ENCODE measurements around the gene ASIC4. TPM values are rescaled to one million over a fixed set of nuclear protein-coding genes. Genes with fewer than 3 reads are reported as not detected.

ASIC4 gene
- polyA plus RNA-seq, 1 donor (not counting 4 experiments of a cell fraction or from before 2014, with no cell fraction given) = not detected

DNA sequence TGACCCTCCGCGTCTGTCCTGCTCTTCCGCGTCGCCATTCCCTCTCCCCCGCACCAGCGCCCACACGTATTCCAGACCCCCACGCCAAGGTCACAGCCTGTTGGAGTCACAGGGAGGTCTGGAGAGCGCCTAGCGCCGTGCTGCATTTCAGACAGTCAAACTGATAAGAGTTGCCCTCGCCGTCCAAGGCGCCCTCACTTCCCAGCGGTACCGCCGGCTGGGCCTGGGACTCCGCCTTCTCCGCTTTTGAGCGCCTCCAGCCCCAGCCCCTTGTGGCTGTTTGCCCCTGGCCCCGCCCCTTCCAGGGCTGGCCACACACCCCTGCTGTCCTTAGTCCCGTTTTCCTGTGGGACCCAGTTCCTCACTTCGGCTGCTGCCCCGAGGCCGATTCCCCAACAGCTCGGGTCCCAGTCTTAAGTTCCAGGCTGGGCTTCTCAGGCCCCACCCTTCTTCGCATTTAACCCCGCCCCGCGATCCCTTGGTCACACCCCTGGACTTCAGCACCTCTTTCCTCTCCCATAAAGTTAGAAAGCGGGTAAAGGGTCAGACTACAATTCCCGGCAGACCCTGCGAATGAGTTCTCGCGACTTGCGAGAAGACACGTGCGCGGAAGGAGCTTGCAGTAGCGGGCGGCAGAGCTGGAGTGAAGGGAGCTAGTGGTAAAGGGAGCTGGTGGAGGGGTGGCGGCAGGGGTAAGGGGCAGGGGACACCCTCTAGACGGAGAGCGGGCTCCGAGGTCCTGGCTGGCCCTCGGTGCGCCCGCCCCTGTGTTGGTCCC lies 15.8 kb upstream of the ASIC4 start, which contains the start of gene GMPPA:
TSS of gene GMPPA (plus strand) at position 612 of the 778 bp plus-strand sequence. CDS start 1,085 bp downstream, outside the sequence.
- Histone ChIP-seq H3K9me3 (ENCODE audit: control insufficient read depth, low read depth, low read length) (no peaks in the 10 kb centered on the region), H3K9ac (ENCODE audit: control insufficient read depth, extremely low read depth, insufficient read depth, low read length) (peak within 1 kb of the TSS; percentile 89), H3K36me3 (ENCODE audit: control insufficient read depth in 2 of 2, extremely low read depth in 1 of 2, insufficient read depth in 2 of 2, low read length in 2 of 2) (no peaks in the 10 kb centered on the region), H3K79me2 (ENCODE audit: control insufficient read depth, insufficient read depth, low read length) (peaks cover 7% of the 10 kb centered on the region), H3K4me2 (ENCODE audit: control insufficient read depth, extremely low read depth, insufficient read depth, low read depth, low read length) (peak within 1 kb of the TSS; percentile 98), H3K27ac (ENCODE audit: control insufficient read depth, insufficient read depth, low read length) (peak within 1 kb of the TSS; percentile 79), H3K4me1 (ENCODE audit: control insufficient read depth, extremely low read depth, insufficient read depth, low read length) (peaks cover 15% of the 10 kb centered on the region), H3K9me1 (ENCODE audit: control insufficient read depth, extremely low read depth, insufficient read depth, low read length) (no peaks in the 10 kb centered on the region), H3K4me3 (ENCODE audit: control insufficient read depth in 2 of 3, extremely low read depth in 1 of 3, insufficient read depth in 2 of 3, low read depth in 1 of 3, low read length in 3 of 3) (peak within 1 kb of the TSS; percentile 62 to 83 (median 80)), H3K27me3 (ENCODE audit: control insufficient read depth, extremely low read depth, insufficient read depth, low read length) (peaks cover 49% of the 10 kb centered on the region), H4K20me1 (ENCODE audit: control insufficient read depth, extremely low read depth, insufficient read depth, low read length) (peaks cover 3% of the 10 kb centered on the region), H2AFZ (ENCODE audit: control insufficient read depth, low read length) (peak within 1 kb of the TSS; percentile 85)
- dilution Hi-C loops (cut with MboI; ENCODE audit: extremely low pct_ligation_motif_present, low sequenced_read_pairs) = no loop called here
- TF ChIP-seq EZH2 (IDR thresholded peaks at IDR 0.05; ENCODE audit: low read length) = no peak
- TF ChIP-seq, protein P1, sequence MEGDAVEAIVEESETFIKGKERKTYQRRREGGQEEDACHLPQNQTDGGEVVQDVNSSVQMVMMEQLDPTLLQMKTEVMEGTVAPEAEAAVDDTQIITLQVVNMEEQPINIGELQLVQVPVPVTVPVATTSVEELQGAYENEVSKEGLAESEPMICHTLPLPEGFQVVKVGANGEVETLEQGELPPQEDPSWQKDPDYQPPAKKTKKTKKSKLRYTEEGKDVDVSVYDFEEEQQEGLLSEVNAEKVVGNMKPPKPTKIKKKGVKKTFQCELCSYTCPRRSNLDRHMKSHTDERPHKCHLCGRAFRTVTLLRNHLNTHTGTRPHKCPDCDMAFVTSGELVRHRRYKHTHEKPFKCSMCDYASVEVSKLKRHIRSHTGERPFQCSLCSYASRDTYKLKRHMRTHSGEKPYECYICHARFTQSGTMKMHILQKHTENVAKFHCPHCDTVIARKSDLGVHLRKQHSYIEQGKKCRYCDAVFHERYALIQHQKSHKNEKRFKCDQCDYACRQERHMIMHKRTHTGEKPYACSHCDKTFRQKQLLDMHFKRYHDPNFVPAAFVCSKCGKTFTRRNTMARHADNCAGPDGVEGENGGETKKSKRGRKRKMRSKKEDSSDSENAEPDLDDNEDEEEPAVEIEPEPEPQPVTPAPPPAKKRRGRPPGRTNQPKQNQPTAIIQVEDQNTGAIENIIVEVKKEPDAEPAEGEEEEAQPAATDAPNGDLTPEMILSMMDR (optimal IDR thresholded peaks at IDR 0.05 in 1 of 3, IDR thresholded peaks at IDR 0.05 in 1 of 3, conservative IDR thresholded peaks at IDR 0.05 in 1 of 3; ENCODE audit: extremely low read depth in 1 of 3, insufficient read depth in 2 of 3, low read length in 3 of 3) = no peak
- FAIRE-seq (peak; percentile 81), DNase-seq (ENCODE audit: low read depth, low spot score) (peak; percentile 97)

DNA sequence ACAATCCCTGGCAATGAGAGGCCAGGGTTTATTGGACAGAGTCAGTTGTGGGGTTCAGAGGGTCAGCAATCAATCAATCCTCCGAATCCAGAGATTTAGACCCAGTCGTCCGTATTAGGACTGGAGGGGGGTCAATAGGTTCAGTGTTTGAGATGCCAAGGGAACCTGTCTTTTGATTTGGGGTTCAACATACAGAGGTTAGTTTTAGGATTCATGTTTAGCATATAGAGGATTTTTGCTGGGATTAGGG lies 15.3 kb upstream of the ASIC4 start:
- Histone ChIP-seq H3K79me2 (ENCODE audit: control insufficient read depth, insufficient read depth, low read length) (peaks cover 7% of the 10 kb centered on the region), H2AFZ (ENCODE audit: control insufficient read depth, low read length) (peak overlapping the region; percentile 70), H3K36me3 (ENCODE audit: control insufficient read depth in 2 of 2, extremely low read depth in 1 of 2, insufficient read depth in 2 of 2, low read length in 2 of 2) (peaks cover 0 to 3% of the 10 kb centered on the region in 2 experiments), H3K9me1 (ENCODE audit: control insufficient read depth, extremely low read depth, insufficient read depth, low read length) (no peaks in the 10 kb centered on the region), H3K4me1 (ENCODE audit: control insufficient read depth, extremely low read depth, insufficient read depth, low read length) (peaks cover 15% of the 10 kb centered on the region), H3K9ac (ENCODE audit: control insufficient read depth, extremely low read depth, insufficient read depth, low read length) (peak overlapping the region; percentile 89), H3K9me3 (ENCODE audit: control insufficient read depth, low read depth, low read length) (no peaks in the 10 kb centered on the region), H4K20me1 (ENCODE audit: control insufficient read depth, extremely low read depth, insufficient read depth, low read length) (peaks cover 3% of the 10 kb centered on the region), H3K27me3 (ENCODE audit: control insufficient read depth, extremely low read depth, insufficient read depth, low read length) (peaks cover 44% of the 10 kb centered on the region), H3K27ac (ENCODE audit: control insufficient read depth, insufficient read depth, low read length) (peak overlapping the region; percentile 79), H3K4me3 (ENCODE audit: control insufficient read depth in 2 of 3, extremely low read depth in 1 of 3, insufficient read depth in 2 of 3, low read depth in 1 of 3, low read length in 3 of 3) (peak overlapping the region; percentile 62 to 83 (median 80)), H3K4me2 (ENCODE audit: control insufficient read depth, extremely low read depth, insufficient read depth, low read depth, low read length) (peak overlapping the region; percentile 98)
- TF ChIP-seq EZH2 (IDR thresholded peaks at IDR 0.05; ENCODE audit: low read length) = no peak
- TF ChIP-seq, protein P1 (optimal IDR thresholded peaks at IDR 0.05 in 1 of 3, IDR thresholded peaks at IDR 0.05 in 1 of 3, conservative IDR thresholded peaks at IDR 0.05 in 1 of 3; ENCODE audit: extremely low read depth in 1 of 3, insufficient read depth in 2 of 3, low read length in 3 of 3) = no peak
- no peak for FAIRE-seq
- DNase-seq (ENCODE audit: low read depth, low spot score) = no peak
- dilution Hi-C loops (cut with MboI; ENCODE audit: extremely low pct_ligation_motif_present, low sequenced_read_pairs) = no loop called here
